ENCODE results near the gene UMODL1. TPM values are rescaled to one million over a fixed set of nuclear protein-coding genes. Genes with fewer than 3 reads are reported as not detected.

UMODL1 gene
- total and polyA plus RNA-seq, 9 donors = 0.01 to 2.2 (median 0.24) TPM; not detected in 5

GRCh38 chr21:42086969-42087368 lies 15.9 kb downstream of the UMODL1 start:
- intact Hi-C loops (cut with DNase I) = no loop called here
- H3K36me3 ChIP-seq = no peaks in the 10 kb centered on the region
- no peak for DNase-seq
- H3K27me3 ChIP-seq = no peaks in the 10 kb centered on the region
- no peak overlapping the region for H3K27ac ChIP-seq
- no peaks in the 10 kb centered on the region for H3K9me3 ChIP-seq
- no peak overlapping the region for H3K4me3 ChIP-seq
- WGBS, 3 donors = 85 to 89% (median 85%) methylated on average over 7 of the region's 7 CpGs
- TF ChIP-seq POLR2A (IDR thresholded peaks at IDR 0.05) (no peak), CTCF (IDR thresholded peaks at IDR 0.05) (no peak), EP300 (IDR thresholded peaks at IDR 0.05) (no peak)
- H3K4me1 ChIP-seq (ENCODE audit: insufficient read depth) = peaks cover 2% of the 10 kb centered on the region

GRCh38 chr21:42088148-42088547 lies 17.0 kb downstream of the UMODL1 start:
- no peak for TF ChIP-seq POLR2A (IDR thresholded peaks at IDR 0.05)
- TF ChIP-seq CTCF (IDR thresholded peaks at IDR 0.05) = no peak
- no peak for TF ChIP-seq EP300 (IDR thresholded peaks at IDR 0.05)
- 91 to 93% (median 92%) methylated on average over 14 of the region's 14 CpGs for WGBS, 3 donors
- Histone ChIP-seq H3K27me3 (no peaks in the 10 kb centered on the region), H3K4me1 (ENCODE audit: insufficient read depth) (peaks cover 2% of the 10 kb centered on the region), H3K36me3 (no peaks in the 10 kb centered on the region), H3K9me3 (no peaks in the 10 kb centered on the region), H3K27ac (no peak overlapping the region), H3K4me3 (no peak overlapping the region)
- DNase-seq = no peak
- intact Hi-C loops (cut with DNase I) = no loop called here

- Histone ChIP-seq H3K27me3 (no peaks in the 10 kb centered on the region), H3K36me3 (no peaks in the 10 kb centered on the region), H3K4me1 (ENCODE audit: insufficient read depth) (peaks cover 2% of the 10 kb centered on the region), H3K9me3 (no peaks in the 10 kb centered on the region), H3K4me3 (no peak overlapping the region), H3K27ac (no peak overlapping the region)
- no peak for DNase-seq
- intact Hi-C loops (cut with DNase I) = no loop called here
- no peak for TF ChIP-seq CTCF (IDR thresholded peaks at IDR 0.05)
- TF ChIP-seq POLR2A (IDR thresholded peaks at IDR 0.05) = no peak
- no peak for TF ChIP-seq EP300 (IDR thresholded peaks at IDR 0.05)
- WGBS, 3 donors = 46 to 59% (median 52%) methylated on average over 5 of the region's 5 CpGs
These were observed 17.5 kb downstream of the UMODL1 start for GRCh38 chr21:42088658-42089057.

GRCh38 chr21:42089093-42089631 lies 18.0 kb downstream of the UMODL1 start:
- H3K36me3 ChIP-seq = no peaks in the 10 kb centered on the region
- H3K27ac ChIP-seq = no peak overlapping the region
- no peak for TF ChIP-seq EP300 (IDR thresholded peaks at IDR 0.05)
- TF ChIP-seq POLR2A (IDR thresholded peaks at IDR 0.05) = no peak
- TF ChIP-seq CTCF (IDR thresholded peaks at IDR 0.05) = no peak
- no peak for DNase-seq
- H3K9me3 ChIP-seq = no peaks in the 10 kb centered on the region
- H3K27me3 ChIP-seq = no peaks in the 10 kb centered on the region
- peaks cover 2% of the 10 kb centered on the region for H3K4me1 ChIP-seq (ENCODE audit: insufficient read depth)
- no peak overlapping the region for H3K4me3 ChIP-seq
- intact Hi-C loops (cut with DNase I) = no loop called here
- 35 to 54% (median 51%) methylated on average over 12 of the region's 12 CpGs for WGBS, 3 donors

Data from ovary (tissue), 9 donors.